HFF-Myc (cell line): ENCODE results near the gene PRM2.
"Not testable (repeated sequence)": the region's sequence is repeated elsewhere in the genome, so short reads cannot be mapped to it uniquely, and the experiment has no call there.

Experiments
- DNase-seq: peaks from one replicate; pipeline ENCODE4 v3.0.0-alpha.2; 2011; ENCODE audit warnings: low read depth; ENCODE audit errors: extremely low read depth
- H3K4me3 ChIP-seq: replicated peaks from 2 replicates; pipeline ENCODE4 v1.5.1; 2011; ENCODE audit warnings: low read depth, mild to moderate bottlenecking, control low read depth, low read length
- TF ChIP-seq, protein P1 (sequence below): IDR thresholded peaks from 2 replicates; pipeline ENCODE4 v1.5.1; 2012; ENCODE audit warnings: mild to moderate bottlenecking, low read depth, low read length, control low read depth; ENCODE audit errors: missing control alignments

PRM2 gene

DNA sequence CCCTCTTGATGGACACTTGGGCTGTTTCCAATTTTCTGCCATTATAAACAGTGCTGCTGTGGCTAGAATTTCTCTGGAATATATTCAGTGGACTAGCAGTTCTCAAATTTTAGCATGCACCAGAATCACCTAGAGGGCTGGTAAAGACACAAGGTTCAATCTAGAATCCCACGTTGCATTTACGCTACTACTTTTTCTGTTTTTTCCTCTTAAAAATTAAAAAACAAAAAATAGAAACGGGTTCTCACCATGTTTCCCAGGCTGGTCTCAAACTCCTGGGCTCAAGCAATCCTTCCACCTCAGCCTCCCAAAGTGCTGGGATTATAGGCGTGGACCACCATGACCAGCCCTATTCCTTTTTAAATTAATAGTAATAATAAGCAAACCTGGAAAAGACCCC lies 19.4 kb upstream of the PRM2 start:
- no peak for DNase-seq
- TF ChIP-seq, protein P1, sequence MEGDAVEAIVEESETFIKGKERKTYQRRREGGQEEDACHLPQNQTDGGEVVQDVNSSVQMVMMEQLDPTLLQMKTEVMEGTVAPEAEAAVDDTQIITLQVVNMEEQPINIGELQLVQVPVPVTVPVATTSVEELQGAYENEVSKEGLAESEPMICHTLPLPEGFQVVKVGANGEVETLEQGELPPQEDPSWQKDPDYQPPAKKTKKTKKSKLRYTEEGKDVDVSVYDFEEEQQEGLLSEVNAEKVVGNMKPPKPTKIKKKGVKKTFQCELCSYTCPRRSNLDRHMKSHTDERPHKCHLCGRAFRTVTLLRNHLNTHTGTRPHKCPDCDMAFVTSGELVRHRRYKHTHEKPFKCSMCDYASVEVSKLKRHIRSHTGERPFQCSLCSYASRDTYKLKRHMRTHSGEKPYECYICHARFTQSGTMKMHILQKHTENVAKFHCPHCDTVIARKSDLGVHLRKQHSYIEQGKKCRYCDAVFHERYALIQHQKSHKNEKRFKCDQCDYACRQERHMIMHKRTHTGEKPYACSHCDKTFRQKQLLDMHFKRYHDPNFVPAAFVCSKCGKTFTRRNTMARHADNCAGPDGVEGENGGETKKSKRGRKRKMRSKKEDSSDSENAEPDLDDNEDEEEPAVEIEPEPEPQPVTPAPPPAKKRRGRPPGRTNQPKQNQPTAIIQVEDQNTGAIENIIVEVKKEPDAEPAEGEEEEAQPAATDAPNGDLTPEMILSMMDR: no peak
- H3K4me3 ChIP-seq: no peak overlapping the region

GRCh38 chr16:11292076-11292748 lies 15.9 kb upstream of the PRM2 start:
- TF ChIP-seq, protein P1: no peak
- no peak overlapping the region for H3K4me3 ChIP-seq
- DNase-seq: no peak

GRCh38 chr16:11291091-11291703 lies 14.9 kb upstream of the PRM2 start:
- TF ChIP-seq, protein P1: no peak
- H3K4me3 ChIP-seq: no peak overlapping the region
- DNase-seq: no peak

DNA sequence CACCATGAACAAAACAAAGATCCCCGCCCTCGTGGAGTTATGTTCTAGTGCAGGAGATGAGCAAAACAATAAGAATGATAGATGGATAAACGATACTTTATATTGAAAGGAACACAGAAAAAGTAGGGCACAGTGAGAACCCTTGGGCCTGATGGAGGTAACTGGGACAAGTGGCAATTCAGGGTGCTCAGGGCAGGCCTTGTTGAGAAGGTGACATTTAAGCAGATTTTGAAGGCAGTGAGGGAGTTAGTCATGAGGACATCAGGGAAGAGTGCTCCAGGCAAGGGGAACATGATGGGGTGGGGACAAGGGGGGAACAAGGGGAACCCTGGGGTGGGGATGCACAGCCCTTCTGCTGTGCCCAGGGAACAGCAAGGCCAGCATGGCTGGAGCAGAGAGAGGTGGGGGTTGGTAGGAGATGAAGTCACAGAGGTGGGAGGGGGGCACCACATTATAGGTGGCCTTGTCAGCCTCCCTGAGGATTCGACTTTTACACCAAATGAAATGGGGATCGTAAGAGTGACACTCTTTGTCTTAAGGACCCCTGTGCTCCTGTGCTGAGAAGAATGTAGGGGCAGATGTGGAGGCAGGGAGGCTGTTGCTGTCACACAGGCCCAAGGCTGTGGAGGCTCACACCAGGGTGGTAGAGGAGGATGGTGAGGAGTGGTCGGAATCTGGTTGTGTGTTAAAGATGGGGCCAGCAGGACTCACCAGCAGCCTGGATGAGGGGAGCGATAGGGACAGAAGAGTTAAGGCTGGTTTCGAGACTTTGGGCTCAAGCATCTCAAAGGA lies 14.0 kb upstream of the PRM2 start:
- DNase-seq: no peak
- TF ChIP-seq, protein P1: no peak
- no peak overlapping the region for H3K4me3 ChIP-seq

DNA sequence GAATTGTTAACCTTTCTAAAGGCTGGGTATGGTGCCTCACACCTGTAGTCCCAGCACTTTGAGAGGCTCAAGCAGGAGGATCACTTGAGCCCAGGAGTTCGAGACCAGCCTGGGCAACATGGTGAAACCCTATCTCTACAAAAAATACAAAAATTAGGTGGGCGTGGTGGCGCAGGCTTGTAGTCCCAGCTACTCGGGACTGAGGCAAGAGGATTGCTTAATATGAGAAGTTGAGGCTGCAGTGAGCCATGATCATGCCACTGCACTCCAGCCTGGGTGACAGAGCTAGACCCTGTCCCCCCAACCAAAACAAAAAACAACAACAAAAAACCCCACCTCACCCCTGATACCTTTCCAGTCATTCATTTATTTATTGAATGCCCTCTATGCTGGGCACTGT lies 13.4 kb upstream of the PRM2 start:
- not testable (repeated sequence) for DNase-seq, H3K4me3 ChIP-seq

GRCh38 chr16:11289202-11289601 lies 12.9 kb upstream of the PRM2 start:
- no peak for DNase-seq
- TF ChIP-seq, protein P1: no peak

GRCh38 chr16:11285842-11286241 lies 9.6 kb upstream of the PRM2 start:
- TF ChIP-seq, protein P1: no peak
- no peak overlapping the region for H3K4me3 ChIP-seq
- DNase-seq: no peak

More at GRCh38 chr16:11289202-11289601, 12.9 kb upstream of the PRM2 start:
- no peak overlapping the region for H3K4me3 ChIP-seq
